Stomach smooth muscle (tissue), 2 donors: ENCODE measurements around the gene ACADVL.

Experiments used
- H3K27ac ChIP-seq: one replicate; pipeline ENCODE4 v1.7.0; 2013; ENCODE audit warnings: mild to moderate bottlenecking, low read length, inconsistent platforms
- H3K27me3 ChIP-seq, 2 donors: one replicate each; pipeline ENCODE4 v1.7.0; 2013; ENCODE audit warnings: low read length in 2 of 2; ENCODE audit not compliant: insufficient read depth in 2 of 2, control insufficient read depth in 1 of 2
- H3K36me3 ChIP-seq, 2 donors: one replicate each; pipeline ENCODE4 v1.7.0; 2013; ENCODE audit warnings: low read length in 2 of 2; ENCODE audit not compliant: control insufficient read depth in 2 of 2, insufficient read depth in 2 of 2
- H3K4me1 ChIP-seq: one replicate; pipeline ENCODE4 v1.7.0; 2013; ENCODE audit warnings: low read length; ENCODE audit not compliant: control insufficient read depth, insufficient read depth
- H3K4me3 ChIP-seq, 2 donors: one replicate each; pipeline ENCODE4 v1.7.0; 2013; ENCODE audit warnings: low read length in 2 of 2
- H3K9ac ChIP-seq, 2 donors: one replicate each; pipeline ENCODE4 v1.7.0; 2013; ENCODE audit warnings: low read length in 2 of 2, mild to moderate bottlenecking in 1 of 2
- H3K9me3 ChIP-seq, 2 donors: one replicate each; pipeline ENCODE4 v1.7.0; 2013; ENCODE audit warnings: low read length in 2 of 2; ENCODE audit not compliant: control insufficient read depth in 2 of 2
- donor health status: healthy.
- donor health status: Pancreatic carcinoma.

Gene ACADVL

DNA sequence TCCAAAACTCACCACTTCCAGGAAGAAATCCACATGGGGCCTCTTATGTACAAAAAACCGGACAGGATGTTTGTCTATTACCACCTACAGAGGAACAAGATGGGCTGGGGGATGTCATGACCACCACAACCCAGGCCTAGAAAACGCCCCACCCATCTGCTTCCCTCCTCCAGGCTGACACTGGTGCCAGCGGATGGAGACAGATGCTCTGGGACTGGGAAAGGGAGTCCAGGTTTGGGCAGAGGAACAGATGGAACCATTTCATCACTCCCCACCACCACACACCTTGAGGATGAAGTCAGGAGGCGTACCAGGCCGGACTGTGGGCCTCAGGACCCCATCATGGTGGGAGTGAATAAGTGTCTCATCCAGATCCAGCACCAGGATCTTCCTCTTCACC is 27.0 kb downstream of the ACADVL start:
- H3K36me3 ChIP-seq, result peaks cover 19 to 23% of the 10 kb centered on the region in 2 donors
- H3K4me3 ChIP-seq, result no peak overlapping the region
- H3K4me1 ChIP-seq, result peaks cover 32% of the 10 kb centered on the region
- H3K9me3 ChIP-seq, result no peaks in the 10 kb centered on the region
- no peaks in the 10 kb centered on the region for H3K27me3 ChIP-seq
- H3K9ac ChIP-seq, result no peak overlapping the region
- no peak overlapping the region for H3K27ac ChIP-seq

GRCh38 chr17:7248796-7249195 is 29.1 kb downstream of the ACADVL start:
- Histone ChIP-seq H3K9me3 (no peaks in the 10 kb centered on the region), H3K4me1 (peaks cover 32% of the 10 kb centered on the region), H3K27me3 (no peaks in the 10 kb centered on the region), H3K36me3 (peaks cover 19 to 23% of the 10 kb centered on the region in 2 donors), H3K4me3 (no peak overlapping the region), H3K9ac (no peak overlapping the region), H3K27ac (no peak overlapping the region)

DNA sequence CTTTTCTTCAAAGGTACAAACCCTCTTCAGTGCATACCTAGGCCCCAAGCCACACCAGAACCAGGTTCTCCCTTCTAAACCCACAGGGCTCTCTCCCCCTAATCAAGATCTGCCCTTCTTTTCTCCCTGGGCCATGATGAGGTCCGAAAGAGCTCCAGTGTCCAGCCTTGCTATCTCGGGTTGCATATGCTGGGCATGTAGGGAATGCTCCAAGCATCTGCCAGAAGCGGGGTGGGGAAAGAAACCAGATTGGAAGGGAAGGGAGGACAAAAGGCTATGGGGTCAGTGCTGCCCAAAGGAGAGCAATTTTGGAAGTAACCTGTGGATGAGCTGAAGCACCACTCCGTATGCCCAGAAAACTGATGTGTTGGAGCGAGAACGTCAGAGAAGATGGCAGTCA is 29.5 kb downstream of the ACADVL start:
- Histone ChIP-seq H3K4me1 (peaks cover 30% of the 10 kb centered on the region), H3K27me3 (no peaks in the 10 kb centered on the region), H3K9ac (no peak overlapping the region), H3K9me3 (no peaks in the 10 kb centered on the region), H3K4me3 (no peak overlapping the region), H3K27ac (no peak overlapping the region), H3K36me3 (peaks cover 20 to 21% of the 10 kb centered on the region in 2 donors)

DNA sequence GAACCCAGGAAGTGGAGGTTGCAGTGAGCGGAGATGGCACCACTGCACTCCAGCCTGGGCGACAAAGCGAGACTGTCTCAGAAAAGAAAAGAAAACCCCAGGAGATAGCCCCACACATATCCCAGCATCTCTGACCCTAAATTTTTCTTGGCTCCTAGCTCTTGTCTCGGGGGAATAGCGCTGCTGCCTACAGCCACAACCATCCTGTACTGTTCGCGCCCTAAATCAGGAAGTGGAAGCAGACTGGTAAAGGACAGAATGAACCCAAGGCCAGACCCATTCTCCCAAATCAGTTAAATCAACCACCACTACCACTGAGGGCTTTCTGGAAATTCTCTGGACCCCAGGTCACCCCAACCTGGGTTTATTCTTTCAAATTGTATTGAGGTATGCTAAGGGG is 30.1 kb downstream of the ACADVL start:
- H3K4me1 ChIP-seq, result peaks cover 30% of the 10 kb centered on the region
- no peaks in the 10 kb centered on the region for H3K9me3 ChIP-seq
- peak overlapping the region; percentile 82 to 98 for H3K9ac ChIP-seq
- peak overlapping the region; percentile 87 for H3K4me3 ChIP-seq
- peak overlapping the region; percentile 99 for H3K27ac ChIP-seq
- no peaks in the 10 kb centered on the region for H3K27me3 ChIP-seq
- peaks cover 20 to 22% of the 10 kb centered on the region in 2 donors for H3K36me3 ChIP-seq

DNA sequence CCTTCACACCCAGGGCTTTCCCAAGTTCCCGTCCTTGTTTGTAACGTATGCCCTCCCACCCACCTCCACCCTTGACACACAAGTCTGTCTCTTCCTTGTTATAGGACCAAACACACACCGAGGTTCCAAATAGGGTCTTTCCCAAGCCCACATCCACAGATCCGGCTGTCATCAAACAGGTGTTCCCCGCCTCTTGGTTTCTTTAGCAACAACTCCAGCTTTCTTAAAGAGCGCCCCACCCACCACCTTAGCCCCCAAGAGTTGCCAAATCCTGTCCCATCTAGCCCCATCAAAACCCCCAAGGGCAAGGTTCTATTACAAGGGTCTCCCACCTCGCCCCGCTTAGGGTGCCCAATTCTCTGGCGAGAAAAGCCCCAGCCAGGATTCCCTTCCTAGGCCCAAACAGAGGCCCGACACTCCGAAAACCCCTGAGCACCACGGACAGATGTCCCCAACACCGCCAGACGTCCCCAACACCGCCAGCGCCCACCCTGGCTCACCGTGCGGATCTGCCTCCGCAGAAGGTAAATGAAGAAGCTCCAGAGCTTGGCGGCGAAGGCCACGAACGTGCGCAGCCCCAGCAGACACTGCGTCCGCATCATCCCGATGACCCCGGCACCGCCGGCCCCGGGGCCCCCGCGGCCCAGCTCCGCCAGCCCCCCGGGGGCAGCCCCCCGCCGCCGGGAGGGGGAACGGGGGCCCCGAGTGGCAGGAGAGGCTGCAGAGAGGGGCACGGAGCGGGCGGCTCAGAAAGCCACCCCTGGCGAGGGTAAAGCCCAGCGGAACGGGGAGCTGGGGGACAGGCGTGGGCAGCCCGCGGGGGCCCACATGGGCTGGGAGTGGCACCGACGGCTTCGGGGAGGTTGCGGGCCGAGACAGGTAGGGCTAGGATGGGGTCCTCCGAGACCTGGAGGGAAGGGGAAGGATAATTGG is 31.2 kb downstream of the ACADVL start:
- peak overlapping the region; percentile 87 for H3K4me3 ChIP-seq
- H3K27me3 ChIP-seq, result no peaks in the 10 kb centered on the region
- peak overlapping the region; percentile 82 to 98 for H3K9ac ChIP-seq
- peak overlapping the region; percentile 99 for H3K27ac ChIP-seq
- peaks cover 20 to 25% of the 10 kb centered on the region in 2 donors for H3K36me3 ChIP-seq
- peaks cover 30% of the 10 kb centered on the region for H3K4me1 ChIP-seq
- H3K9me3 ChIP-seq, result no peaks in the 10 kb centered on the region

GRCh38 chr17:7251661-7252175 is 32.0 kb downstream of the ACADVL start, which contains the start of gene CTDNEP1:
Gene CTDNEP1 (minus strand): TSS chr17:7251734. CDS start chr17:7251296, 438 bp downstream.
- Histone ChIP-seq H3K9ac (peak within 1 kb of the TSS; percentile 96 to 98), H3K27ac (peak within 1 kb of the TSS; percentile 99), H3K4me1 (peaks cover 30% of the 10 kb centered on the region), H3K27me3 (no peaks in the 10 kb centered on the region), H3K36me3 (peaks cover 16 to 23% of the 10 kb centered on the region in 2 donors), H3K4me3 (peak within 1 kb of the TSS; percentile 87), H3K9me3 (no peaks in the 10 kb centered on the region)

GRCh38 chr17:7252176-7253043 is 32.7 kb downstream of the ACADVL start, which contains the start of gene ELP5:
Gene ELP5 (plus strand): TSS chr17:7252215. CDS start chr17:7252551, 336 bp downstream.
- peaks cover 30% of the 10 kb centered on the region for H3K4me1 ChIP-seq
- H3K27me3 ChIP-seq, result no peaks in the 10 kb centered on the region
- peak within 1 kb of the TSS; percentile 96 to 98 for H3K9ac ChIP-seq
- peak within 1 kb of the TSS; percentile 99 for H3K27ac ChIP-seq
- peak within 1 kb of the TSS; percentile 87 for H3K4me3 ChIP-seq
- H3K36me3 ChIP-seq, result peaks cover 12 to 22% of the 10 kb centered on the region in 2 donors
- no peaks in the 10 kb centered on the region for H3K9me3 ChIP-seq

DNA sequence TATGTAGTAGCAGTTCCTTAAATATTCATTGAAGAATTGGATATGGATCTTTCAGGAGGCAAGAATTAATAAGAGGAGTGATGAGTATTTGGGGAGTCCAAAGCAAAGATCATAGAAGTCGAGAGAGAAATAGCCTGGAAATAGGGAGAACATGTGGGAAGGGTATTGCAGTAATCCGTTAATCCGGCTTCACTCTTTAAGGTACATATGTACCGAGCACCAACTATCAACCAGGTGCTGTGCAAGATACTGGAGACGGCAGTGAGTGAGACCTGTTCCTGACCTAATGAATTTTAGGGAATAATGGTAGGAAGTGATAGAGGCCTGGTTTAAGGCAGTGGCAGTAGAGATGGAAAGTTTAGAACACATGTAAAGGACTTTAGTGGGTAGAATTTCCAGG is 33.3 kb downstream of the ACADVL start:
- peaks cover 30% of the 10 kb centered on the region for H3K4me1 ChIP-seq
- peak overlapping the region; percentile 87 for H3K4me3 ChIP-seq
- H3K27me3 ChIP-seq, result no peaks in the 10 kb centered on the region
- H3K9ac ChIP-seq, result peak overlapping the region; percentile 96 to 98
- H3K27ac ChIP-seq, result peak overlapping the region; percentile 99
- peaks cover 12 to 22% of the 10 kb centered on the region in 2 donors for H3K36me3 ChIP-seq
- no peaks in the 10 kb centered on the region for H3K9me3 ChIP-seq

DNA sequence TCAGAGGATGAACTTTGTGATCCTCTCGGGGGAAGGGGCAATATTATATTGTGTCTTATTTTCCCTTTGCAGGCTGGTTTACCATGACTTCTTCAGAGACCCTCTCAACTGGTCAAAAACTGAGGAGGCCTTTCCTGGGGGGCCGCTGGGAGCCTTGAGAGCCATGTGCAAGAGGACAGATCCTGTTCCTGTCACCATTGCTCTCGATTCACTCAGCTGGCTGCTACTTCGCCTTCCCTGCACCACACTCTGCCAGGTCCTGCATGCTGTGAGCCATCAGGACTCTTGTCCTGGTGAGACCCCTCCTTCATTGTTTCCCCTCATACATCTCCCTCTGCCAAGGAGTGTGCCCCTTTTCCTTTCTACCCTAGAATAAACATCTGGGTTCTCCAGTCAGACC is 34.8 kb downstream of the ACADVL start:
- H3K36me3 ChIP-seq, result peaks cover 24 to 31% of the 10 kb centered on the region in 2 donors

GRCh38 chr17:7256766-7257456 is 37.2 kb downstream of the ACADVL start:
- Histone ChIP-seq H3K27ac (no peak overlapping the region), H3K36me3 (peaks cover 24 to 33% of the 10 kb centered on the region in 2 donors), H3K4me3 (no peak overlapping the region), H3K4me1 (peaks cover 17% of the 10 kb centered on the region), H3K27me3 (peaks cover 14 to 18% of the 10 kb centered on the region in 2 donors), H3K9me3 (no peaks in the 10 kb centered on the region), H3K9ac (no peak overlapping the region)

More for the DNA sequence above, 34.8 kb downstream of the ACADVL start:
- peaks cover 22% of the 10 kb centered on the region for H3K4me1 ChIP-seq
- H3K9ac ChIP-seq, result no peak overlapping the region
- H3K27me3 ChIP-seq, result no peaks in the 10 kb centered on the region
- no peaks in the 10 kb centered on the region for H3K9me3 ChIP-seq
- no peak overlapping the region for H3K27ac ChIP-seq
- no peak overlapping the region for H3K4me3 ChIP-seq
